SH-SY5Y (cell line): ENCODE results near the gene TMPRSS3.

Source experiments
- GATA2 ChIP-seq: IDR thresholded peaks from 2 replicates; pipeline ENCODE4 v1.6.1; 2011; ENCODE audit warnings: mild to moderate bottlenecking, low read depth, low read length
- GATA3 ChIP-seq: IDR thresholded peaks from 2 replicates; pipeline ENCODE4 v1.6.1; 2011; ENCODE audit warnings: low read depth, mild to moderate bottlenecking, low read length, moderate library complexity

DNA sequence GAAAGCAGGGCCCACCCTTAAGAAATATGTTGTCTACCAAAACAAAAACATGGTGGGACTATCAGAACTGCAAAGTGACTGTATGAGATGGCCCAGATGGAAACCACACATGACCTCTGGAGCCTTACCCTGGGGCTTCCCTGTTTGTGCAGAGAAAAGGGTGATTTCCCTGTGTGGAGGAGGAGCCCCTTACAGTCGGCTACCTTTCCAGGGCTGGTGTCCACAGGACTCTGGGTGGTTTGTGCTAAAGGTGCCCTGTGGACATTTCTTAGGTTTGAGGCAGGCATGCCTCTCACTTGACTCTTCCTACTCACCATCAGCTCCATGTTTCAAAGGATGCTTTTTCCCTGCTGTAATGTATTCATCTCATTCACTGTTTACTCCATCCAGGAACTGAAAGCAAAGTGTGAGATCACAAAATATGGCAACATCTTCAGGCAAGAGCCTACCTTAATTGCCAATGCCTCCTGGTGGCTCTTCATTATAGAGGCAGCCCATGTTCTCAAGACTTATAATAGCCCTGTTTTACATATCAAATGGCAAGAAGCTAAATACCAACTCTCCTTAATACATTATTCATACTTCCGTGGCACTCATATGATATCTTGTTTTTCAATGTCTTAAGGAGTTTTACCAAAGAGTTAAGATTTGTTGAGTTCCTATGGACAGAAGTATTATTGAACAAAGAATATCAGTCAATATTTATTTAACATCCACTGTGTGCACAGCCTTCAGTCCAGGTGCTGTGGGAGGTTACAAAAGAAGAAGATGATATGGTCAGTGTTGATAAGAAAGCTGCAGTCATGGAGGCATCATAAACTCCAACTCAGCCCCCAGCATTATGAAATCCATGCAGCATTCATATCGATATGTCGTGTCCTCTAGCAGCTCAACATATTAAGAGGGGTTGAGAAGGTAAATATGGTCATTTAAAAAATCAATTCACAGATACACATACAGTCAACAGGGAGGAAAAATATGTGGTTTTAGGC is 65.2 kb downstream of the TMPRSS3 start:
- TF ChIP-seq GATA2 (no peak), GATA3 (no peak)
